ENCODE results near the gene RPP25L. TPM values are rescaled to one million over a fixed set of nuclear protein-coding genes. Genes with fewer than 3 reads are reported as not detected.

RPP25L gene
- total RNA-seq, 1 donor from 2014 or later: 26.3 TPM

GRCh38 chr9:34610434-34611206, 1.3 kb downstream of the RPP25L start:
- no peak for ATAC-seq

- ATAC-seq: no peak
Measured at GRCh38 chr9:34607331-34607730, 4.6 kb downstream of the RPP25L start.

GRCh38 chr9:34606905-34607304, 5.0 kb downstream of the RPP25L start:
- ATAC-seq: no peak

GRCh38 chr9:34606190-34606589, 5.7 kb downstream of the RPP25L start:
- ATAC-seq: no peak

GRCh38 chr9:34603610-34604231, 8.2 kb downstream of the RPP25L start:
- ATAC-seq: peak; percentile 69

GRCh38 chr9:34601937-34602573, 9.8 kb downstream of the RPP25L start:
- no peak for ATAC-seq

- peak; percentile 80 for ATAC-seq
Measured at GRCh38 chr9:34600908-34601307, 11.0 kb downstream of the RPP25L start.

- ATAC-seq: no peak
Measured at GRCh38 chr9:34599546-34599945, 12.4 kb downstream of the RPP25L start.

GRCh38 chr9:34594177-34594576, 17.7 kb downstream of the RPP25L start:
- ATAC-seq: no peak

- peak; percentile 48 for ATAC-seq
Measured at GRCh38 chr9:34592895-34593601, 18.8 kb downstream of the RPP25L start.

- no peak for ATAC-seq
Measured at GRCh38 chr9:34591917-34592866, 19.7 kb downstream of the RPP25L start.

- ATAC-seq: peak; percentile 76
Measured at GRCh38 chr9:34591248-34591916, 20.5 kb downstream of the RPP25L start.

- peak; percentile 35 for ATAC-seq
Measured at GRCh38 chr9:34590381-34591247, 21.3 kb downstream of the RPP25L start.

GRCh38 chr9:34589636-34590380, 22.1 kb downstream of the RPP25L start, which contains the start of gene CNTFR:
Gene CNTFR, minus strand, starts transcription at chr9:34589724. Its CDS starts 20,743 bp downstream, at chr9:34568981.
- ATAC-seq: peak; percentile 33

- ATAC-seq: no peak
Measured at GRCh38 chr9:34588671-34589635, 22.9 kb downstream of the RPP25L start.

GRCh38 chr9:34587271-34587670, 24.6 kb downstream of the RPP25L start:
- no peak for ATAC-seq

- no peak for ATAC-seq
Measured at GRCh38 chr9:34585946-34586669, 25.8 kb downstream of the RPP25L start.

Measured in esophagus mucosa (tissue), 1 donor.